Peyer's patch (tissue), 4 donors: ENCODE results near the gene ACVR1. TPM values are rescaled to one million over a fixed set of nuclear protein-coding genes. Genes with fewer than 3 reads are reported as not detected.
"Not testable (repeated sequence)": the region's sequence is repeated elsewhere in the genome, so short reads cannot be mapped to it uniquely, and the experiment has no call there.

Source experiments
- DNase-seq, 3 donors: peaks; one replicate each; pipeline ENCODE4 v3.0.0-alpha.2; 2017 to 2019
- H3K27ac ChIP-seq, 4 donors: fragments of 200-600 bp; sonication (generic); one replicate each; pipeline ENCODE4 v1.5.1; 2016 to 2019
- H3K27me3 ChIP-seq, 2 donors: fragments of 200-600 bp; sonication (generic); one replicate each; pipeline ENCODE4 v1.5.1; 2019
- H3K36me3 ChIP-seq, 3 donors: fragments of 200-600 bp; sonication (generic); one replicate each; pipeline ENCODE4 v1.5.1; 2016 to 2019
- H3K4me1 ChIP-seq, 4 donors: fragments of 200-600 bp; sonication (generic); one replicate each; pipeline ENCODE4 v1.5.1; 2016 to 2019
- H3K4me3 ChIP-seq, 4 donors: fragments of 200-600 bp; sonication (generic); 1 replicate in 3 of 4; 2 replicates in 1 of 4; pipeline ENCODE4 v1.5.1; 2016 to 2019; ENCODE audit warnings: mild to moderate bottlenecking in 1 of 4
- H3K9me3 ChIP-seq, 4 donors: fragments of 200-600 bp; sonication (generic); one replicate each; pipeline ENCODE4 v1.5.1; 2016 to 2019; ENCODE audit warnings: mild to moderate bottlenecking in 1 of 4
- POLR2A ChIP-seq, 2 donors: fragments of 450-650 bp; IDR thresholded peaks; one replicate each; pipeline ENCODE4 v1.5.1; 2017; ENCODE audit warnings: antibody characterized with exemption in 2 of 2, mild to moderate bottlenecking in 2 of 2, moderate library complexity in 2 of 2
- total RNA-seq, 4 donors: library from RNA; depleted of rRNA; stranded (reverse); fragments of >200 nt; gene quantifications; one replicate each; pipeline ENCODE4 v1.1.0, GENCODE V29; 2016
- TF ChIP-seq, protein P1 (sequence below), 6 experiments: fragments of 450-650 bp in 4 of 6; fragments of 200-600 bp in 2 of 6; sonication (generic) in 1 of 6; IDR thresholded peaks; one replicate each; pipeline ENCODE4 v1.5.1; 2017 to 2019; ENCODE audit warnings: antibody characterized with exemption in 6 of 6, mild to moderate bottlenecking in 3 of 6, moderate library complexity in 1 of 6

The ACVR1 gene
- total RNA-seq, 4 donors from 2014 or later = 11.8 to 16.5 (median 14.3) TPM

DNA sequence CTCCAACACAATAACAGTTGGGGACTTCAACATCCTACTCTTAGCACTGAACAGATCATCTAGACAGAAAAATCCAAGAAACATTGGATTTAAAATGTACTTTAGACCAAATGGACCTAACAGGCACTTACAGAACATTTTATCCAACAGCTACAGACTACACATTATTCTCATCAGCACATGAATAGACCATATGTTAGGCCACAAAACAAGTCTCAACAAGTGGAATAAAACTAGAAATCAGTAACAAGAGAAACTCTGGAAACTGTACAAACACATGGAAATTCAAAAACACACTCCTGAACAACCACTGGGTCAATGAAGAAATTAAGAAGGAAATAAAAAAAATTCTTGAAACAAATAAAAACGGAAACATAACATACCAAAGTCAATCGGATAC lies 117.5 kb downstream of the ACVR1 start:
- Histone ChIP-seq H3K4me3 (no peak overlapping the region), H3K36me3 (peaks cover 0 to 26% (median 0%) of the 10 kb centered on the region in 3 donors), H3K9me3 (no peaks in the 10 kb centered on the region), H3K27me3 (no peaks in the 10 kb centered on the region), H3K4me1 (no peaks in the 10 kb centered on the region), H3K27ac (no peak overlapping the region)
- DNase-seq = no peak
- TF ChIP-seq POLR2A (IDR thresholded peaks at IDR 0.05) = no peak
- TF ChIP-seq, protein P1, sequence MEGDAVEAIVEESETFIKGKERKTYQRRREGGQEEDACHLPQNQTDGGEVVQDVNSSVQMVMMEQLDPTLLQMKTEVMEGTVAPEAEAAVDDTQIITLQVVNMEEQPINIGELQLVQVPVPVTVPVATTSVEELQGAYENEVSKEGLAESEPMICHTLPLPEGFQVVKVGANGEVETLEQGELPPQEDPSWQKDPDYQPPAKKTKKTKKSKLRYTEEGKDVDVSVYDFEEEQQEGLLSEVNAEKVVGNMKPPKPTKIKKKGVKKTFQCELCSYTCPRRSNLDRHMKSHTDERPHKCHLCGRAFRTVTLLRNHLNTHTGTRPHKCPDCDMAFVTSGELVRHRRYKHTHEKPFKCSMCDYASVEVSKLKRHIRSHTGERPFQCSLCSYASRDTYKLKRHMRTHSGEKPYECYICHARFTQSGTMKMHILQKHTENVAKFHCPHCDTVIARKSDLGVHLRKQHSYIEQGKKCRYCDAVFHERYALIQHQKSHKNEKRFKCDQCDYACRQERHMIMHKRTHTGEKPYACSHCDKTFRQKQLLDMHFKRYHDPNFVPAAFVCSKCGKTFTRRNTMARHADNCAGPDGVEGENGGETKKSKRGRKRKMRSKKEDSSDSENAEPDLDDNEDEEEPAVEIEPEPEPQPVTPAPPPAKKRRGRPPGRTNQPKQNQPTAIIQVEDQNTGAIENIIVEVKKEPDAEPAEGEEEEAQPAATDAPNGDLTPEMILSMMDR (IDR thresholded peaks at IDR 0.05) = no peak

DNA sequence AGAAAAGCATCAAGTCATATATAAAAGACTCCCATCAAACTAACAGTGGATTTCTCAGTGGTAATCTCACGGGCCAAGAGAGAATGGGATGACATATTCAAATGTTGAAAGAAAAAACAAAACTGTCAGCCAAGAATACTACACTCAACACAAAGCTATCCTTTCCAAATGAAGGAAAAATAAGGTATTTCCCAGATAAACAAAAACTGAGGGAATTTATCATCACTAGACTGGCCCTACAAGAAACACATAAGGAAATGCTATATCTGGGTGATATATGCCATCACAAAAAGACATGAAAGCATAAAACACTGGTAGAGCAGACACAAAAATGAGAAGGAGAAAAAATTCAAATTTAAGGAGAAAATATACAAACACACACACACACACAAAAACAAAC lies 118.6 kb downstream of the ACVR1 start:
- H3K36me3 ChIP-seq = peaks cover 0 to 26% (median 0%) of the 10 kb centered on the region in 3 donors
- no peaks in the 10 kb centered on the region for H3K4me1 ChIP-seq
- H3K9me3 ChIP-seq = no peaks in the 10 kb centered on the region
- no peak overlapping the region for H3K4me3 ChIP-seq
- no peak for DNase-seq
- no peak overlapping the region for H3K27ac ChIP-seq
- TF ChIP-seq, protein P1 (IDR thresholded peaks at IDR 0.05) = no peak
- TF ChIP-seq POLR2A (IDR thresholded peaks at IDR 0.05) = no peak
- no peaks in the 10 kb centered on the region for H3K27me3 ChIP-seq

DNA sequence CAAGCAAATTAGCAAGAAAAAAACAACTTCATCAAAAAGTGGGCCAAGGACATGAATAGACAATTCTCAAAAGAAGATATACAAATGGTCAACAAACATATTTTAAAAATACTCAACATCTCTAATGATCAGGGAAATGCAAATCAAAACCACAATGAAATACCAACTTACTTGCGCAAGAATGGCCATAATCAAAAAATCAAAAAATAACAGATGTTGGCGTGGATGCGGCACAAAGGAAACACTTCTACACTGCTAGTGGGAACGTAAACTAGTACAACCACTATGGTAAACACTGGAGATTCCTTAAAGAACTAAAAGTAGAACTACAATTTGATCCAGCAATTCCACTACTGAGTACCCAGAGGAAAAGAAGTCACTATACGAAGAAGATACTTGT lies 119.7 kb downstream of the ACVR1 start:
- H3K36me3 ChIP-seq = peaks cover 0 to 30% (median 0%) of the 10 kb centered on the region in 3 donors
- not testable (repeated sequence) for H3K27ac ChIP-seq, H3K9me3 ChIP-seq, H3K4me3 ChIP-seq, H3K27me3 ChIP-seq, H3K4me1 ChIP-seq, DNase-seq

DNA sequence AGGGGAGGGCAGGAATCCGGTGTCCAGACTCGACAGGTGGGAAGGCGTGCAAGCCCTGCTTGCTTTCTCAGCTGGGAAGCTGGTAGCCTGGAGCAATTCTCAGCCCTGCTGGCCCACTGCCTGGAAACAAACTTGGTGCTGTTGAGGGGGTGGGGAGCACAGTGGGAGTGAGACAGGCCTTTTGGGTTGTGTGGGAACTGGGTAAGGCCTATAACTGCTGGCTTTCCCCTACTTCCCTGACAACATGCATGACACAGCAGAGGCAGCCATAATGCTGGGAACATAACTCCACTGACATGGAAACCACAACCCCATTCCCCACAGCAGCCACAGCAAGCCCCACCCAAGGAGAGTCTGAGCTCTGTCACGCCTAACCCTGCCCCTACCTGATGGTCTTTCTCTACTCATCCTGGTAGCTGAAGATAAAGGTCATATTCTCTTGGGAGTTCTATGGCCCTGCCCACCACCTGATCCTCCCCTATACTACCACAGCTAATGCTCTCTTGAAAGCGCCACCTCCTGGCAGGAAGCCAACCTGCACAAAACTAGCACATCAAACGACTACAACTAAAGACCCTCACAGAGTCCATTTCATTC lies 124.6 kb downstream of the ACVR1 start:
- Histone ChIP-seq H3K27me3 (no peaks in the 10 kb centered on the region), H3K4me1 (no peaks in the 10 kb centered on the region), H3K36me3 (peaks cover 0 to 8% (median 0%) of the 10 kb centered on the region in 3 donors), H3K27ac (no peak overlapping the region), H3K9me3 (no peaks in the 10 kb centered on the region), H3K4me3 (no peak overlapping the region)
- DNase-seq = peak in 1 of 3 donors; percentile 53
- TF ChIP-seq POLR2A (IDR thresholded peaks at IDR 0.05) = no peak
- TF ChIP-seq, protein P1 (IDR thresholded peaks at IDR 0.05) = peak in 2 of 6 experiments; percentile 10 to 24

DNA sequence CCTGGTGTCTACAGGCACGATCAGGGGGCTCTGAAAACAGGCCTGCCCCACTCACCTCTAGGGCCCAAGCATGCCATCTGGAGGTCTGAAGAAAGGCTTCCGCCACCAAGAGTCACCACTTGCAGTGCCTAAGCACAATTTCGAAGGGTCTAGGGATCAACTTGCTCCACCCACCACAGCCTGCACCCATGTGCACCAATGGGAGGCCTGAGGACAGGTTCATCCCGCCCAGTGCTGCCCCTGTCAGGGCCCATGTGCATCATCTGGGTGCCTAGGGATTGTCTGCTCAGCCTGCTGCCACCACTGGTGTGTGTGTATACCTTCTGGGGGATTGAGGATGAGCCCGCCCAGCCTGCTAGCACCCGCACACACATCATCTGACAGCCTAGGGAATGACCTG lies 126.4 kb downstream of the ACVR1 start:
- TF ChIP-seq POLR2A (IDR thresholded peaks at IDR 0.05) = no peak
- TF ChIP-seq, protein P1 (IDR thresholded peaks at IDR 0.05) = no peak
- H3K36me3 ChIP-seq = peaks cover 0 to 8% (median 0%) of the 10 kb centered on the region in 3 donors

DNA sequence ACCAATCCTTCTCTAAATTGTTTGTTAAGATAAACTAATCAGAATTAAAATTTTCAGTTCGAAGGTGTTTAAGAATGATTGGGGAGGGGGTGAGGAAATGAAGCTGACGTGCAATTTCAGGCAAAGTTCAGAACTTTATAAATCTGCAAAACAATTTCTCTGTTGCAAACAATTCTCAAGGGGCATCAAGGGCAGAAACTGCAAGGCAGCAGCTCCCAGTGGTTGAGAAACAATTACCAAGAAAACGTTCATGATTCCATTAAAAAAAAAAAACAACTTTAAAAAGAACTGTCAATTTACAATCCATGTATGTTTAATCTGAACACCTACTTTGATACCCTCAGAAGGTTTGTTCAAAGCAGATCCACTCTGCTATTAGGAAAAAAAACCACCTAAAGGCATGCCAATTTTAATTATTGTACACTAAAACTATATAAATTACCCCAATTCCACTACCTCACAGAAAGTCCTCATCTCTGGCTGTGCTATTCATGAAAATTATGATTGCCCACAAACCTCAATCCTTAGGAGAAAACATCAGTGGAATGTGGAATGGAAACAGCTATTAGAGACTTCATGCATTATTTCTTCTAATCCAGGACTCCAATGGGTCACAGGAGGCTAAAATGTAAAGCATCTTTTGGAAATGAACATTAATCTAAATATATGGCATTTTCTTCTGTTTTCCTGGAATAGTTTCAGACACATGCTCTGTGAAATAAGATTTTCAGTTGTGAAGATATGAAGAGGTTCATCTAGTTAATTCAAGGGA lies 127.6 kb downstream of the ACVR1 start:
- Histone ChIP-seq H3K27me3 (no peaks in the 10 kb centered on the region), H3K4me1 (no peaks in the 10 kb centered on the region), H3K9me3 (no peaks in the 10 kb centered on the region), H3K4me3 (no peak overlapping the region), H3K27ac (no peak overlapping the region), H3K36me3 (peaks cover 0 to 8% (median 0%) of the 10 kb centered on the region in 3 donors)
- no peak for DNase-seq
- TF ChIP-seq, protein P1 (IDR thresholded peaks at IDR 0.05) = no peak
- no peak for TF ChIP-seq POLR2A (IDR thresholded peaks at IDR 0.05)

More for the DNA sequence above, 126.4 kb downstream of the ACVR1 start:
- Histone ChIP-seq H3K9me3 (no peaks in the 10 kb centered on the region), H3K4me1 (no peaks in the 10 kb centered on the region), H3K27ac (no peak overlapping the region), H3K27me3 (no peaks in the 10 kb centered on the region), H3K4me3 (no peak overlapping the region)
- no peak for DNase-seq
